ENCODE data around the gene NDUFS3. TPM values are rescaled to one million over a fixed set of nuclear protein-coding genes. Genes with fewer than 3 reads are reported as not detected.

NDUFS3 gene
- total RNA-seq, 4 donors from 2014 or later: 52.0 to 73.8 (median 53.7) TPM

DNA sequence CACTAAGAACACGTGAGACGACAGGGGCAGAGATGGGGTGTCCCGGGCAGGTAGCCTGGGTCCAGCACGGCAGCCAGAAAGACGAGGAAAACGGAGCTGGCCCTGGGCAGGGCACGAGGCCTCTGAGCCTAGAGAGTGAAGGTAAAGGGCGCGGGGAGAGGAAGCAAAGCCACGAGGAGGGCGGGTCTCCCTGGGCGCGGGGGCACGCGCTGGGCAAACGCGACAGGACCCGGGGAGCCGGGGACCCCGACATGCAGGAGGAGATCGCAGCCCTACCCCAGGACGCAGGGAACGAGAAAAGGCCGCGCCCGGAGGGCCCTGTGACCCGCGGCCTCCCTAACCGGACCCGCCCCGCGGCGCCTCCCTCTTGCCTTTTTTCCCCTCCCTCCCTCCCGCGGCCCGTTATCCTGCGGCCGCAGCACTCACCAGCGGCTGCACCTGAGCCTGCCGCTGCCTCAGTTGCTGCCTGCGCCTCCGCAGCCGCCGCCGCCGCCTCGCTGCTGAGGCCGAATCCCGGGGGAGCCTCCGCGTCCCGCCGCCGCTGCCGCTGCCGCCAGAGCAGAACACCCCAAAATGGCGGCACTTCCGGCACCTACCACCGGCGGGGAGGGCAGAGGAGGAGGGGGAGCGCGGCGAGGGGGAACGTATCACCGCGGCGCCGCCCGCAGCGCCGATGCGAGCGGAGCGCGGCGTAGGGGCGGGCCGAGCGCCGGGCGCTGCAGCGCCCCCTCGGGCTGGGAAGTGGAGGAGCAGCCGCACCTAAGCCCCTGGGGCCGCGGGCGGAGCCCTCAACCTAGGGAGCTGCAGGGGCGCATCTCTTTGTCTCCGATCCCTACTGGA lies 26.1 kb upstream of the NDUFS3 start, which contains the start of gene CELF1:
TSS of gene CELF1 (minus strand) at position 567 of the 840 bp plus-strand sequence. CDS start 53,609 bp downstream, outside the sequence.
- TF ChIP-seq, protein P1, sequence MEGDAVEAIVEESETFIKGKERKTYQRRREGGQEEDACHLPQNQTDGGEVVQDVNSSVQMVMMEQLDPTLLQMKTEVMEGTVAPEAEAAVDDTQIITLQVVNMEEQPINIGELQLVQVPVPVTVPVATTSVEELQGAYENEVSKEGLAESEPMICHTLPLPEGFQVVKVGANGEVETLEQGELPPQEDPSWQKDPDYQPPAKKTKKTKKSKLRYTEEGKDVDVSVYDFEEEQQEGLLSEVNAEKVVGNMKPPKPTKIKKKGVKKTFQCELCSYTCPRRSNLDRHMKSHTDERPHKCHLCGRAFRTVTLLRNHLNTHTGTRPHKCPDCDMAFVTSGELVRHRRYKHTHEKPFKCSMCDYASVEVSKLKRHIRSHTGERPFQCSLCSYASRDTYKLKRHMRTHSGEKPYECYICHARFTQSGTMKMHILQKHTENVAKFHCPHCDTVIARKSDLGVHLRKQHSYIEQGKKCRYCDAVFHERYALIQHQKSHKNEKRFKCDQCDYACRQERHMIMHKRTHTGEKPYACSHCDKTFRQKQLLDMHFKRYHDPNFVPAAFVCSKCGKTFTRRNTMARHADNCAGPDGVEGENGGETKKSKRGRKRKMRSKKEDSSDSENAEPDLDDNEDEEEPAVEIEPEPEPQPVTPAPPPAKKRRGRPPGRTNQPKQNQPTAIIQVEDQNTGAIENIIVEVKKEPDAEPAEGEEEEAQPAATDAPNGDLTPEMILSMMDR (IDR thresholded peaks at IDR 0.05; ENCODE audit: low read depth): no peak

GRCh38 chr11:47553406-47553743 lies 25.5 kb upstream of the NDUFS3 start:
- TF ChIP-seq, protein P1 (IDR thresholded peaks at IDR 0.05; ENCODE audit: low read depth): no peak

- TF ChIP-seq, protein P1 (IDR thresholded peaks at IDR 0.05; ENCODE audit: low read depth): no peak
Measured at GRCh38 chr11:47558695-47559094, 20.2 kb upstream of the NDUFS3 start.

- TF ChIP-seq, protein P1 (IDR thresholded peaks at IDR 0.05; ENCODE audit: low read depth): no peak
Measured at GRCh38 chr11:47560426-47560825, 18.4 kb upstream of the NDUFS3 start.

DNA sequence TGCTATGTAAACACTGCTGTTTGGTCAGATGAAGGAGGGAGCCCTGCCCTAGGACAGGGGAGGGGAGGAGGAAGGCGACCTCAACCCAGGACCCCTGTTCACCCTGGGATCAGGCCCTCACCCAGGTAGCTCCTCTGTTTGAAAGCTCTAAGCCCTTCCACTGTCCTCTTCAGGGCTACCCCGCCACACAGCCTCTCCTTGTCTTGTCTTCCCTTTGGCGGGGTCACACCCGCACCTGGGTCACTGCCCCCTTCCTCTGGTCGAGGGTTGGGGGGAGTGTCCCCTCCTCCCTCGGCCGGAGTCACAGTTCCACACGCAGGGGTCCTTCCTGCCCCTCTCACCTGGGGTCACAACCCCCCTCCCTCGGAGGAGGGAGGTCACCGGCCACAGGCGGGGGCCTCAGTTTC lies 13.9 kb upstream of the NDUFS3 start:
- TF ChIP-seq, protein P1 (IDR thresholded peaks at IDR 0.05; ENCODE audit: low read depth): no peak

DNA sequence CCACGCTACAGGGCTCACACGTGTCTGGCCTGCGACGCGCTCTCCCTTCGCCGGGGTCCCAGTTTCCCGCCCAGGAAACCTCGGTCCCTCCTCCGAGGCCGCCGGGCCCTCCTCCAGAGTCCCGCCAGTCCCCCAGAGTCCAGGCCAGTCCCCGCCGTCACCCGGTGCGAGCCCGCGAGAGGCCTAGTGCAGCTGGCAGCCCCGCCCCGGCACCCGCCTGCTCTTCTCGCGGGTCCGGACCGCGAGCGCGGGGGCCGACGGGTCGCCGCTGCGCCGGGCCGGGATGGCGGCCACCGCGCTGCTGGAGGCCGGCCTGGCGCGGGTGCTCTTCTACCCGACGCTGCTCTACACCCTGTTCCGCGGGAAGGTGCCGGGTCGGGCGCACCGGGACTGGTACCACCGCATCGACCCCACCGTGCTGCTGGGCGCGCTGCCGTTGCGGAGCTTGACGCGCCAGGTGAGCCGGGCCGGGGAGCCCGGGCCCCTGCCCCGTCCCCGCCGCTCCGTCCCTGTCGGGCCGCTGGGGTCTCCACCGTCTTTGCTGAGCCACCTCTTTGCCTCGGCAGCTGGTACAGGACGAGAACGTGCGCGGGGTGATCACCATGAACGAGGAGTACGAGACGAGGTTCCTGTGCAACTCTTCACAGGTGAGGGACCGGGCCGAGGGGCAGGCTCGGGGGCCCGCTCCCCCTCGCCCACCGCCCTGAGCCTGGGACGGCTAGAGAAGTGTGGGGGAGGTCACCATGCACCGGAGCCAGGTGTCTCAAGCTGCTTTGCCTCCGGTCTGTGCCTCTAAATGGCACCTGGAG lies 13.3 kb upstream of the NDUFS3 start, which contains the start of gene PTPMT1:
TSS of gene PTPMT1 (plus strand) at position 260 of the 809 bp plus-strand sequence. CDS start at position 284, 24 bp downstream.
- TF ChIP-seq, protein P1 (IDR thresholded peaks at IDR 0.05; ENCODE audit: low read depth): no peak

DNA sequence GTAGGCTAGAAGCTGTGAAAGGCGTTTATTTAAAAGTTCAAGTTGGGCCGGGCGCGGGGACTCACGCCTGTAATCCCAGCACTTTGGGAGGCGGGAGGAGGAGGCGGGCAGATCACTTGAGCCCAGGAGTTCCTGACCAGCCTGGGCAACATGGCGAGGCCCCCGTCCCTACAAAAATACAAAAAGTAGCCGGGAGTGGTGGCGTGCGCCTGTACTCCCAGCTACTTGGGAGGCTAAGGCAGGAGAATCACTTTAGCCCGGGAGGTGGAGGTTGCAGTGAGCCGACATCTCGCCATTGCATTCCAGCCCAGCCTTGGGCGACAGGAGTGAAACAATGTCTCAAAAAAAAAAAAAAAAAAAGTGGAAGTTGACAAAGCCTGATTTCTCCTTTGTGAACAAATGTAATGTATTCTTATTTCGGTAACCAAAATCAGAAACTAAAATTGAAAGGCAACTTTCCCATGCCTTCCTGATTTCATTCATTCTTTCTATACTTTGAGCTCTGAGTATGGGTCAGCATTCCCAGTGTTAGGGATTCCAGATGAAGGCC lies 12.7 kb upstream of the NDUFS3 start:
- TF ChIP-seq, protein P1 (IDR thresholded peaks at IDR 0.05; ENCODE audit: low read depth): no peak
